Esophagus squamous epithelium (tissue), 4 donors: ENCODE measurements around the gene ARL6IP1.

Source experiments
- POLR2A ChIP-seq, 4 donors: fragments of 450-650 bp; IDR thresholded peaks; one replicate each; pipeline ENCODE4 v1.6.1; 2017; ENCODE audit warnings: antibody characterized with exemption in 4 of 4, mild to moderate bottlenecking in 4 of 4, moderate library complexity in 3 of 4
- TF ChIP-seq, protein P1 (sequence below), 6 experiments: fragments of 450-650 bp in 4 of 6; fragments of 200-600 bp in 2 of 6; sonication (generic) in 2 of 6; IDR thresholded peaks; one replicate each; pipeline ENCODE4 v1.5.1; 2016 to 2019; ENCODE audit warnings: antibody characterized with exemption in 6 of 6, mild to moderate bottlenecking in 4 of 6, moderate library complexity in 4 of 6

DNA sequence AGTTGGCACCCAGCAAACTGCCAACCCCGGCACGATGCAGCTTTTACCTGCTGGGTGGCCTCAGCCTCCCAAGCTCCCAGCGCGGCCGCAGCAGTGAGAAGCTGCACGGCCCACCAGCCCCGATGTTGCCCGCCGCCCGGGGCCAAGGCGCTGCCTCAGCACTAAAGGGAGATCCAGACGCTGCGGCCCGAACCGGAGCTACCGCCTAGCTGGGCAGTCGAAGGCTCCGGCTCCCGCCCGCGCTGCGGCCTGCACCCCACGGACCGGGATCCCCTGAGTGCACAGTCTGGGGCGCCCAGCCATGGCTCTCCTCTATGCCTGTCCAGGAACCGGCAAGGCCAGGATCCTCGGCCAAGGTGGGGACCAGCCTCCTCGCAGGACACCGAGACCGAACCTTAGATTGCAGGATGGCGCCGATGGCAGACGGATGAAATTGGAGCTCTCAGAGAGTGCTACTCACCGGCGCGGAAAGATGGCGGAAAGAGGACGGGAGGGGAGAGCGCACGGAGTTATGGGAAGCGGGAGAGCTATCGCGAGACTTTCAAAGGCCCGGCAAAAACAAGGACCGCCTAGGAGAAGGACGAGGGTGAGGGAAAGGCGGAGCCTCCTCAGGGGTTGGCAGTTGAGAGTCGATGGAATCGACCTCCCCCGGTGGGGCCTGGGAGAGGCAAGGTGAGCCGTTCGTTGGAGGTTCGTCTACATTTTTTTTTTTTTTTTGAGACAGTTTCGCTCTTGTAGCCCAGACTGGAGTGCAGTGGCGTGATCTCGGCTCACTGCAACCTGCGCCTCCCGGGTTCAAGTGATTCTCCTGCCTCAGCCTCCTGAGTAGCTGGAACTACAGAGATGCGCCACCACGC, 11.3 kb downstream of the ARL6IP1 start, which contains the start of gene RPS15A:
- TF ChIP-seq, protein P1, sequence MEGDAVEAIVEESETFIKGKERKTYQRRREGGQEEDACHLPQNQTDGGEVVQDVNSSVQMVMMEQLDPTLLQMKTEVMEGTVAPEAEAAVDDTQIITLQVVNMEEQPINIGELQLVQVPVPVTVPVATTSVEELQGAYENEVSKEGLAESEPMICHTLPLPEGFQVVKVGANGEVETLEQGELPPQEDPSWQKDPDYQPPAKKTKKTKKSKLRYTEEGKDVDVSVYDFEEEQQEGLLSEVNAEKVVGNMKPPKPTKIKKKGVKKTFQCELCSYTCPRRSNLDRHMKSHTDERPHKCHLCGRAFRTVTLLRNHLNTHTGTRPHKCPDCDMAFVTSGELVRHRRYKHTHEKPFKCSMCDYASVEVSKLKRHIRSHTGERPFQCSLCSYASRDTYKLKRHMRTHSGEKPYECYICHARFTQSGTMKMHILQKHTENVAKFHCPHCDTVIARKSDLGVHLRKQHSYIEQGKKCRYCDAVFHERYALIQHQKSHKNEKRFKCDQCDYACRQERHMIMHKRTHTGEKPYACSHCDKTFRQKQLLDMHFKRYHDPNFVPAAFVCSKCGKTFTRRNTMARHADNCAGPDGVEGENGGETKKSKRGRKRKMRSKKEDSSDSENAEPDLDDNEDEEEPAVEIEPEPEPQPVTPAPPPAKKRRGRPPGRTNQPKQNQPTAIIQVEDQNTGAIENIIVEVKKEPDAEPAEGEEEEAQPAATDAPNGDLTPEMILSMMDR (IDR thresholded peaks at IDR 0.05): peak in 2 of 6 experiments; percentile 10 to 14
- TF ChIP-seq POLR2A (IDR thresholded peaks at IDR 0.05): peak in 3 of 4 donors; percentile 52 to 82 (median 60)
